Mesodermal cell (in vitro differentiated cells): ENCODE results near the gene ALDOA.

Experiments
- H3K27ac ChIP-seq: 2 replicates; pipeline ENCODE4 v1.7.0; 2013; ENCODE audit warnings: mild to moderate bottlenecking, low read depth, low read length, moderate library complexity; ENCODE audit not compliant: severe bottlenecking
- H3K36me3 ChIP-seq: 2 replicates; pipeline ENCODE4 v1.7.1; 2013; ENCODE audit warnings: mild to moderate bottlenecking, low read length, moderate library complexity; ENCODE audit not compliant: control insufficient read depth, insufficient read depth
- H3K4me1 ChIP-seq: one replicate; pipeline ENCODE4 v1.7.1; 2013; ENCODE audit warnings: mild to moderate bottlenecking, low read length; ENCODE audit not compliant: insufficient read depth, control insufficient read depth, poor library complexity, severe bottlenecking
- H3K4me3 ChIP-seq: 2 replicates; pipeline ENCODE4 v1.7.0; 2013; ENCODE audit warnings: low read length, control low read depth, mild to moderate bottlenecking; ENCODE audit not compliant: insufficient read depth, poor library complexity, severe bottlenecking; ENCODE audit errors: extremely low read depth
- H3K9me3 ChIP-seq: 2 replicates; pipeline ENCODE4 v1.7.1; 2013; ENCODE audit warnings: mild to moderate bottlenecking, low read length, moderate library complexity; ENCODE audit not compliant: control insufficient read depth
- WGBS, 2 experiments: methylation state at CpG; one replicate each; pipeline ENCODE4 v1.1.5; 2013; ENCODE audit warnings: missing lambda C conversion rate in 2 of 2; ENCODE audit not compliant: insufficient coverage in 2 of 2; 5-methylcytosine and 5-hydroxymethylcytosine counted together

Gene ALDOA

GRCh38 chr16:30041841-30042240, 23.7 kb upstream of the ALDOA start:
- Histone ChIP-seq H3K4me1 (no peaks in the 10 kb centered on the region), H3K9me3 (no peaks in the 10 kb centered on the region), H3K27ac (no peak overlapping the region), H3K36me3 (no peaks in the 10 kb centered on the region), H3K4me3 (no peak overlapping the region)
- whole genome bisulfite sequencing, 2 experiments, result no CpG with 5 or more reads among the region's 5 CpGs

- Histone ChIP-seq H3K36me3 (no peaks in the 10 kb centered on the region), H3K9me3 (no peaks in the 10 kb centered on the region), H3K4me3 (no peak overlapping the region), H3K4me1 (peaks cover 12% of the 10 kb centered on the region), H3K27ac (no peak overlapping the region)
- 77% methylated on average over 5 of the region's 8 CpGs; no CpG with 5 or more reads in 1 of the 2 experiments for WGBS, 2 experiments
Observed at GRCh38 chr16:30046178-30046577, 19.4 kb upstream of the ALDOA start.

GRCh38 chr16:30046588-30046987, 19.0 kb upstream of the ALDOA start:
- H3K36me3 ChIP-seq, result no peaks in the 10 kb centered on the region
- no CpG with 5 or more reads among the region's 1 CpG for WGBS, 2 experiments
- no peak overlapping the region for H3K4me3 ChIP-seq
- peaks cover 12% of the 10 kb centered on the region for H3K4me1 ChIP-seq
- H3K9me3 ChIP-seq, result no peaks in the 10 kb centered on the region
- H3K27ac ChIP-seq, result no peak overlapping the region

GRCh38 chr16:30049871-30050270, 15.7 kb upstream of the ALDOA start:
- H3K4me3 ChIP-seq, result no peak overlapping the region
- H3K4me1 ChIP-seq, result peaks cover 24% of the 10 kb centered on the region
- no peaks in the 10 kb centered on the region for H3K36me3 ChIP-seq
- no peak overlapping the region for H3K27ac ChIP-seq
- no peaks in the 10 kb centered on the region for H3K9me3 ChIP-seq
- 93 to 95% methylated on average over 7 of the region's 8 CpGs for WGBS, 2 experiments

GRCh38 chr16:30051518-30051917, 14.0 kb upstream of the ALDOA start:
- Histone ChIP-seq H3K4me3 (no peak overlapping the region), H3K9me3 (no peaks in the 10 kb centered on the region), H3K27ac (peak overlapping the region; percentile 89), H3K4me1 (peaks cover 27% of the 10 kb centered on the region), H3K36me3 (peaks cover 8% of the 10 kb centered on the region)
- WGBS, 2 experiments, result 60 to 79% methylated on average over 3 of the region's 3 CpGs

GRCh38 chr16:30052671-30053372, 12.7 kb upstream of the ALDOA start:
- Histone ChIP-seq H3K9me3 (no peaks in the 10 kb centered on the region), H3K27ac (peak overlapping the region; percentile 93), H3K36me3 (peaks cover 14% of the 10 kb centered on the region), H3K4me1 (peaks cover 27% of the 10 kb centered on the region), H3K4me3 (peak overlapping the region; percentile 88)
- 4 to 5% methylated on average over 18 to 23 of the region's 58 CpGs for WGBS, 2 experiments

- peaks cover 17% of the 10 kb centered on the region for H3K36me3 ChIP-seq
- H3K9me3 ChIP-seq, result no peaks in the 10 kb centered on the region
- peak overlapping the region; percentile 93 for H3K27ac ChIP-seq
- H3K4me3 ChIP-seq, result peak overlapping the region; percentile 88
- WGBS, 2 experiments, result 17 to 20% methylated on average over 13 to 15 of the region's 19 CpGs
- peaks cover 27% of the 10 kb centered on the region for H3K4me1 ChIP-seq
Observed at GRCh38 chr16:30053376-30054015, 12.1 kb upstream of the ALDOA start.

GRCh38 chr16:30054451-30054850, 11.1 kb upstream of the ALDOA start:
- Histone ChIP-seq H3K9me3 (no peaks in the 10 kb centered on the region), H3K4me3 (peak overlapping the region; percentile 88), H3K4me1 (peaks cover 22% of the 10 kb centered on the region), H3K36me3 (peaks cover 24% of the 10 kb centered on the region), H3K27ac (no peak overlapping the region)
- WGBS, 2 experiments, result 75 to 76% methylated on average over 8 of the region's 8 CpGs

- H3K4me1 ChIP-seq, result peaks cover 22% of the 10 kb centered on the region
- WGBS, 2 experiments, result 24 to 30% methylated on average over 8 to 9 of the region's 10 CpGs
Observed at GRCh38 chr16:30054959-30055553, 10.5 kb upstream of the ALDOA start.

GRCh38 chr16:30060346-30060745, 5.2 kb upstream of the ALDOA start:
- no peak overlapping the region for H3K27ac ChIP-seq
- no peaks in the 10 kb centered on the region for H3K9me3 ChIP-seq
- peaks cover 40% of the 10 kb centered on the region for H3K36me3 ChIP-seq
- WGBS, 2 experiments, result 100% methylated on average over 4 of the region's 4 CpGs
- no peak overlapping the region for H3K4me3 ChIP-seq
- peaks cover 9% of the 10 kb centered on the region for H3K4me1 ChIP-seq

More at GRCh38 chr16:30054959-30055553, 10.5 kb upstream of the ALDOA start:
- Histone ChIP-seq H3K36me3 (peaks cover 30% of the 10 kb centered on the region), H3K4me3 (peak overlapping the region; percentile 8), H3K9me3 (no peaks in the 10 kb centered on the region), H3K27ac (no peak overlapping the region)
